Prostate gland (tissue), 2 donors: Measurements from ENCODE around the gene DAGLA.

ENCODE experiments used
- POLR2A ChIP-seq: fragments of 450-650 bp; IDR thresholded peaks from one replicate; pipeline ENCODE4 v1.6.1; 2016; ENCODE audit warnings: antibody characterized with exemption, mild to moderate bottlenecking
- POLR2AphosphoS5 ChIP-seq: sonication (generic); formaldehyde crosslinking; IDR thresholded peaks from one replicate; pipeline ENCODE4 v1.6.1; 2017; ENCODE audit warnings: antibody characterized with exemption
- TF ChIP-seq, protein P1 (sequence below), 4 experiments: fragments of 200-600 bp in 2 of 4; fragments of 450-650 bp in 2 of 4; sonication (generic) in 2 of 4; IDR thresholded peaks; 1 replicate in 3 of 4; 2 replicates in 1 of 4; pipeline ENCODE4 v1.5.1; 2016 to 2019; ENCODE audit warnings: antibody characterized with exemption in 4 of 4, mild to moderate bottlenecking in 2 of 4, moderate library complexity in 2 of 4

GRCh38 chr11:61680622-61681221 lies 531 bp downstream of the DAGLA start:
- TF ChIP-seq, protein P1, sequence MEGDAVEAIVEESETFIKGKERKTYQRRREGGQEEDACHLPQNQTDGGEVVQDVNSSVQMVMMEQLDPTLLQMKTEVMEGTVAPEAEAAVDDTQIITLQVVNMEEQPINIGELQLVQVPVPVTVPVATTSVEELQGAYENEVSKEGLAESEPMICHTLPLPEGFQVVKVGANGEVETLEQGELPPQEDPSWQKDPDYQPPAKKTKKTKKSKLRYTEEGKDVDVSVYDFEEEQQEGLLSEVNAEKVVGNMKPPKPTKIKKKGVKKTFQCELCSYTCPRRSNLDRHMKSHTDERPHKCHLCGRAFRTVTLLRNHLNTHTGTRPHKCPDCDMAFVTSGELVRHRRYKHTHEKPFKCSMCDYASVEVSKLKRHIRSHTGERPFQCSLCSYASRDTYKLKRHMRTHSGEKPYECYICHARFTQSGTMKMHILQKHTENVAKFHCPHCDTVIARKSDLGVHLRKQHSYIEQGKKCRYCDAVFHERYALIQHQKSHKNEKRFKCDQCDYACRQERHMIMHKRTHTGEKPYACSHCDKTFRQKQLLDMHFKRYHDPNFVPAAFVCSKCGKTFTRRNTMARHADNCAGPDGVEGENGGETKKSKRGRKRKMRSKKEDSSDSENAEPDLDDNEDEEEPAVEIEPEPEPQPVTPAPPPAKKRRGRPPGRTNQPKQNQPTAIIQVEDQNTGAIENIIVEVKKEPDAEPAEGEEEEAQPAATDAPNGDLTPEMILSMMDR (IDR thresholded peaks at IDR 0.05), result no peak
- no peak for TF ChIP-seq POLR2AphosphoS5
- TF ChIP-seq POLR2A, result no peak
